Skeletal muscle tissue (tissue), 4 donors: ENCODE results near the gene VPS37B. TPM values are rescaled to one million over a fixed set of nuclear protein-coding genes. Genes with fewer than 3 reads are reported as not detected.
A peak's percentile ranks its signal among the peaks of the same experiment; 100 is the strongest.
"Not testable (repeated sequence)": the region's sequence is repeated elsewhere in the genome, so short reads cannot be mapped to it uniquely, and the experiment has no call there.

ENCODE experiments used
- H3K27ac ChIP-seq: one replicate; pipeline ENCODE4 v1.7.0; 2013; ENCODE audit warnings: mild to moderate bottlenecking, low read depth, low read length, inconsistent platforms
- H3K27me3 ChIP-seq, 3 donors: one replicate each; pipeline ENCODE4 v1.7.0; 2013; ENCODE audit warnings: low read length in 3 of 3; ENCODE audit not compliant: control insufficient read depth in 3 of 3, insufficient read depth in 3 of 3
- H3K36me3 ChIP-seq, 3 donors: one replicate each; pipeline ENCODE4 v1.7.0; 2013; ENCODE audit warnings: low read length in 3 of 3; ENCODE audit not compliant: control insufficient read depth in 3 of 3, insufficient read depth in 3 of 3
- H3K4me1 ChIP-seq, 3 donors: one replicate each; pipeline ENCODE4 v1.7.0; 2013; ENCODE audit warnings: low read length in 3 of 3, mild to moderate bottlenecking in 3 of 3; ENCODE audit not compliant: control insufficient read depth in 3 of 3, insufficient read depth in 3 of 3
- H3K4me3 ChIP-seq, 3 donors: one replicate each; pipeline ENCODE4 v1.7.0; 2013; ENCODE audit warnings: low read length in 3 of 3
- H3K9ac ChIP-seq, 3 donors: one replicate each; pipeline ENCODE4 v1.7.0; 2013; ENCODE audit warnings: low read length in 3 of 3, mild to moderate bottlenecking in 3 of 3, moderate library complexity in 2 of 3, low read depth in 1 of 3
- H3K9me3 ChIP-seq, 3 donors: one replicate each; pipeline ENCODE4 v1.7.0; 2013; ENCODE audit warnings: low read length in 3 of 3; ENCODE audit not compliant: control insufficient read depth in 3 of 3
- total RNA-seq: library from RNA; depleted of rRNA; stranded (reverse); fragments of >200 nt; gene quantifications from one replicate; pipeline ENCODE4 v1.2.3, GENCODE V29; 2014
- donor health status: Osteomylitis.

Gene VPS37B
- total RNA-seq: 11.5 TPM

- Histone ChIP-seq H3K4me1 (peaks cover 30 to 43% (median 41%) of the 10 kb centered on the region in 3 donors), H3K9me3 (no peaks in the 10 kb centered on the region), H3K9ac (peak within 1 kb of the TSS; percentile 92 to 98 (median 92)), H3K27me3 (no peaks in the 10 kb centered on the region), H3K4me3 (peak within 1 kb of the TSS; percentile 77 to 88 (median 84)), H3K36me3 (no peaks in the 10 kb centered on the region), H3K27ac (peak within 1 kb of the TSS; percentile 76)
Observed at GRCh38 chr12:122895704-122896636, at the start of gene VPS37B. TSS of gene VPS37B (minus strand) at chr12:122896124. CDS start at chr12:122896062, 62 bp downstream.

DNA sequence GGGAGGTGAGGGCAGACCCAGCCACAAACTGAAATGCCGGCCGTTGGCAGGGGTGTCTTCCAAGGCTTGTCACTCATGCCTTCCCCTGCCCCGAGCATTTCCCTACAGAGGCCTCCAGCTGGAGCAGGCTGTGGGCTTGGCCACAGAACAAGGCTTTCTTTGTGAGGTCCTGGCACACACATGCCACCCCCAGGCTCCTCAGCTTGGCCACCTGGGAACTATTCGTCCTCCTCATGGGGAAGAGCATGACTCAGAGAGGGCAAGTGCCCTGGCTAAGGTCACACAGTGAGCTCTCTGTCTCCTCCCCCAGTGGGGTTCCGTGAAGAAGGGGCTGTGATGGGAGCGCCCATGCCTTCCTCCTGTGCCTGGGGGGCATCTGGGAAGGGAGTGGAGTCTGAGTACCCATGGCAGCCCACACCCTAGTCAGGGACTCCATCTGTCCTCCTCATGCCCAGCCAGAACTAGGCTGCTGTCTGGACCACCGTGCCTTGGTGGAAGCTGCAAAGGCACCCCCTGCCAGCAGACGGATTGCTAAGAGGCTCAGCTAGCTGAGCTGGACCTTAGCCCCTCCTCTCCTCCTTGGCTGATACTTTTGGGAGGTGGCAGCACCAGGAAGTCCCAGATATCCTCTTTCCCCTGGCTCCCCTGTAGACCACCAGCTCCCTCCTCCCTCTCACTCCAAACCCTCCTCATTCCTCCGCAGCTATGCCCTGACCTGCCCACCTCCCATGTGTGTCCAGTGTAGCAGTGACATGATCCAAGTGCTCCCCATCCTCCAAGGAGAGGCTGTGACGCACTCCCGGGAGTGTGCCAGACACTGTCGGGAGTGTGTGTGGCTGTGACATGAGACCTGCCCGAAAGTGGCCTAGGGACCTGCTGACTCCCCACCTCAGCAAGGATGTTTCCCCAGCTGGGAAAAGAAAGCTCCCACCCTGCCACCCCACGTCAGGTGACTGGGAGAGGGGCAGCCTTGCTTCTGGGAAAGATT is 49.0 kb upstream of the VPS37B start:
- Histone ChIP-seq H3K4me3 (no peak overlapping the region), H3K27ac (no peak overlapping the region), H3K9ac (no peak overlapping the region), H3K9me3 (no peaks in the 10 kb centered on the region), H3K27me3 (no peaks in the 10 kb centered on the region), H3K36me3 (no peaks in the 10 kb centered on the region), H3K4me1 (peaks cover 13 to 30% (median 26%) of the 10 kb centered on the region in 3 donors)

- H3K4me3 ChIP-seq: no peak overlapping the region
- peaks cover 13 to 30% (median 27%) of the 10 kb centered on the region in 3 donors for H3K4me1 ChIP-seq
- peak overlapping the region; percentile 15 for H3K27ac ChIP-seq
- H3K9ac ChIP-seq: peak overlapping the region in 1 of 3 donors; percentile 25
- H3K9me3 ChIP-seq: no peaks in the 10 kb centered on the region
- no peaks in the 10 kb centered on the region for H3K36me3 ChIP-seq
- H3K27me3 ChIP-seq: no peaks in the 10 kb centered on the region
Observed at GRCh38 chr12:122943196-122943595, 47.3 kb upstream of the VPS37B start.

DNA sequence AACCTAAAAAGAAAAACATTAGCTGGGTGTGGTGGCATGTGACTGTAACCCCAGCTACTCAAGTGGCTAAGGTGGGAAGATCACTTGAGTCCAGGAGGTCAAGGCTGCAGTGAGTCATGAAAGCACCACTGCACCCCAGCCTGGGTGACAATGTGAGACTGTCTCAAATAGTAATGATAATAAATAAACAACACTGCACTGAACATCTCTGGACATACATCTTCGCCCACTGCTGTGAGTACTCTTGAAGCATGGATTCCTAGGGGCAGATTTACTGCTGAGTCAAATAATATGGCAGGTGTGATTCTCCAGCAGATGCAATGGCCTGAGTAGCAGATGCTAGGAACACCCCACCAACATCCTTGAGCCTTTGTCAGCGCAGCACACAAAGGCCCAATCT is 46.7 kb upstream of the VPS37B start:
- H3K9ac ChIP-seq: no peak overlapping the region
- H3K4me1 ChIP-seq: peaks cover 13 to 32% (median 30%) of the 10 kb centered on the region in 3 donors
- no peaks in the 10 kb centered on the region for H3K27me3 ChIP-seq
- H3K27ac ChIP-seq: peak overlapping the region; percentile 11
- H3K4me3 ChIP-seq: no peak overlapping the region
- H3K36me3 ChIP-seq: no peaks in the 10 kb centered on the region
- H3K9me3 ChIP-seq: no peaks in the 10 kb centered on the region

GRCh38 chr12:122941351-122941750 is 45.4 kb upstream of the VPS37B start:
- H3K36me3 ChIP-seq: not testable (repeated sequence)

GRCh38 chr12:122939125-122939524 is 43.2 kb upstream of the VPS37B start:
- Histone ChIP-seq H3K27me3 (no peaks in the 10 kb centered on the region), H3K4me1 (peaks cover 2 to 9% (median 2%) of the 10 kb centered on the region in 3 donors), H3K9ac (no peak overlapping the region), H3K36me3 (no peaks in the 10 kb centered on the region), H3K4me3 (no peak overlapping the region), H3K9me3 (no peaks in the 10 kb centered on the region), H3K27ac (no peak overlapping the region)

More at GRCh38 chr12:122941351-122941750, 45.4 kb upstream of the VPS37B start:
- not testable (repeated sequence) for H3K27ac ChIP-seq, H3K27me3 ChIP-seq, H3K4me3 ChIP-seq, H3K9me3 ChIP-seq, H3K9ac ChIP-seq
- H3K4me1 ChIP-seq: peaks cover 2 to 23% (median 19%) of the 10 kb centered on the region in 3 donors

DNA sequence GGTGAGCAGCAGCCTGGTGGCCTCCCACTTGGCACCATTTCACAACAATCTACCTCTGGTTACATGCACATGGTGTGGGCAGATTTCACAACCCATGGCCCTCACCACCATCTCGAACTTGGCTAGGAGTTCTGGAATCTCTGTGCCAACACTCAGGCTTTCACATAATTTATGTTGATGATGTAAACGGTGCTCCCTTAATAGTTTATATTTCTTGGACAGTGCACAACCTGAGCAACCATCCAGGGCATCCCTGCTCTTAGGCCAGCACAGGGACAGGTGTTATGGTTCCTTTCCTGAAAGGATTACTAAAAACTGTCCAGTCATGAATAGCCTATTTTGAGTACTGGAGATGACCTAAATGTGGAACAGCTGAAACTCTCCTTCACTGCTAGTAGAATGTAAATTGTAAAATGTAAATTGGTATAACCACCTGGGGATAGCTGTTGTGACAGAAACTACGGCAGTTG is 41.7 kb upstream of the VPS37B start:
- H3K36me3 ChIP-seq: no peaks in the 10 kb centered on the region
- H3K9ac ChIP-seq: no peak overlapping the region
- no peak overlapping the region for H3K4me3 ChIP-seq
- H3K9me3 ChIP-seq: no peaks in the 10 kb centered on the region
- peak overlapping the region; percentile 2 for H3K27ac ChIP-seq
- no peaks in the 10 kb centered on the region for H3K27me3 ChIP-seq
- peaks cover 0 to 9% (median 2%) of the 10 kb centered on the region in 3 donors for H3K4me1 ChIP-seq

GRCh38 chr12:122935318-122935717 is 39.4 kb upstream of the VPS37B start:
- H3K9ac ChIP-seq: no peak overlapping the region
- peaks cover 0 to 9% (median 0%) of the 10 kb centered on the region in 3 donors for H3K4me1 ChIP-seq
- H3K36me3 ChIP-seq: no peaks in the 10 kb centered on the region
- H3K4me3 ChIP-seq: no peak overlapping the region
- peak overlapping the region; percentile 30 for H3K27ac ChIP-seq
- H3K27me3 ChIP-seq: no peaks in the 10 kb centered on the region
- no peaks in the 10 kb centered on the region for H3K9me3 ChIP-seq

GRCh38 chr12:122934722-122935121 is 38.8 kb upstream of the VPS37B start:
- Histone ChIP-seq H3K9me3 (no peaks in the 10 kb centered on the region), H3K4me1 (peaks cover 0 to 9% (median 0%) of the 10 kb centered on the region in 3 donors), H3K36me3 (no peaks in the 10 kb centered on the region), H3K27me3 (no peaks in the 10 kb centered on the region), H3K27ac (no peak overlapping the region), H3K9ac (no peak overlapping the region), H3K4me3 (no peak overlapping the region)
